CD4-positive, alpha-beta T cell (primary cell): ENCODE results near the gene SYT9. TPM values are rescaled to one million over a fixed set of nuclear protein-coding genes. Genes with fewer than 3 reads are reported as not detected.

Experiments used
- ATAC-seq: fragments of 200-7000 bp; cut with Tn5 transposase; one replicate; pipeline ENCODE4 v1.10.0; 2022; ENCODE audit warnings: mild to moderate bottlenecking; ENCODE audit not compliant: poor library complexity
- CTCF ChIA-PET: fragments of 350-600 bp; sonication (Branson Sonifier 250); formaldehyde crosslinking; loops from one replicate; lab custom pipeline; 2021; ENCODE audit warnings: antibody characterized with exemption, inconsistent platforms; lab: Charles Lee
- POLR2A ChIA-PET: fragments of 350-600 bp; sonication (Branson Sonifier 250); formaldehyde crosslinking; loops from one replicate; lab custom pipeline; 2021; ENCODE audit warnings: antibody characterized with exemption, inconsistent platforms; lab: Charles Lee
- DNase-seq, 14 experiments: peaks; one replicate each; pipeline ENCODE4 v3.0.0-alpha.2; 2013 to 2020; ENCODE audit warnings: mixed read lengths in 2 of 14
- H3K27ac ChIP-seq, 2 donors: one replicate each; pipeline versions ENCODE4 v1.5.1 to v1.7.0; 2013; ENCODE audit warnings: low read length in 2 of 2, low read depth in 1 of 2, mild to moderate bottlenecking in 1 of 2
- H3K27me3 ChIP-seq, 2 experiments: 1 replicate in 1 of 2; 2 replicates in 1 of 2; pipeline versions ENCODE4 v1.6.1 to v1.7.0; 2013; ENCODE audit warnings: low read length in 2 of 2, control low read depth in 1 of 2, mild to moderate bottlenecking in 1 of 2, moderate library complexity in 1 of 2; ENCODE audit not compliant: insufficient read depth in 2 of 2, control insufficient read depth in 1 of 2
- H3K36me3 ChIP-seq: one replicate; pipeline ENCODE4 v1.6.1; 2013; ENCODE audit warnings: low read length, control low read depth; ENCODE audit not compliant: insufficient read depth
- H3K4me1 ChIP-seq: one replicate; pipeline ENCODE4 v1.6.1; 2013; ENCODE audit warnings: low read length, control low read depth; ENCODE audit not compliant: insufficient read depth
- H3K4me3 ChIP-seq: one replicate; pipeline ENCODE4 v1.5.1; 2013; ENCODE audit warnings: mild to moderate bottlenecking, low read length, moderate library complexity
- H3K9me3 ChIP-seq, 2 experiments: 1 replicate in 1 of 2; 2 replicates in 1 of 2; pipeline versions ENCODE4 v1.6.1 to v1.7.0; 2013; ENCODE audit warnings: low read length in 2 of 2, mild to moderate bottlenecking in 2 of 2, control low read depth in 1 of 2, moderate library complexity in 1 of 2; ENCODE audit not compliant: control insufficient read depth in 1 of 2, insufficient read depth in 1 of 2
- H3K27ac Mint-ChIP-seq: one replicate; pipeline ENCODE4 v1.8.0; 2020; ENCODE audit warnings: mixed read lengths
- H3K27me3 Mint-ChIP-seq: one replicate; pipeline ENCODE4 v1.8.0; 2021; ENCODE audit warnings: mixed read lengths
- H3K36me3 Mint-ChIP-seq: one replicate; pipeline ENCODE4 v1.8.0; 2021; ENCODE audit warnings: low read depth, mixed read lengths
- H3K4me1 Mint-ChIP-seq: one replicate; pipeline ENCODE4 v1.8.0; 2021; ENCODE audit warnings: low read depth, mixed read lengths
- H3K4me3 Mint-ChIP-seq: one replicate; pipeline ENCODE4 v1.8.0; 2020; ENCODE audit warnings: mild to moderate bottlenecking, mixed read lengths
- H3K9me3 Mint-ChIP-seq: one replicate; pipeline ENCODE4 v1.8.0; 2020; ENCODE audit warnings: mixed read lengths
- intact Hi-C, 2 experiments: fragments of 100-400 bp; cut with DNase I in 1 of 2; cut with micrococcal nuclease in 1 of 2; formaldehyde crosslinking; loops; one replicate each; pipeline versions ENCODE4 v1.15.1 to v1.9.0; 2023 to 2025; cut with DNase I, micrococcal nuclease
- total RNA-seq, 174 experiments: library from RNA in 2 of 174; stranded (reverse) in 2 of 174; gene quantifications; one replicate each; pipeline ENCODE4 v1.2.3 and lab custom pipeline; 2021 to 2026
- TF ChIP-seq, protein P1 (sequence below): fragments of 200-600 bp; IDR thresholded peaks from one replicate; pipeline ENCODE4 v1.8.0; 2022; ENCODE audit warnings: antibody characterized with exemption, mild to moderate bottlenecking

SYT9 gene
- total RNA-seq, 2 experiments from 2014 or later: not detected

DNA sequence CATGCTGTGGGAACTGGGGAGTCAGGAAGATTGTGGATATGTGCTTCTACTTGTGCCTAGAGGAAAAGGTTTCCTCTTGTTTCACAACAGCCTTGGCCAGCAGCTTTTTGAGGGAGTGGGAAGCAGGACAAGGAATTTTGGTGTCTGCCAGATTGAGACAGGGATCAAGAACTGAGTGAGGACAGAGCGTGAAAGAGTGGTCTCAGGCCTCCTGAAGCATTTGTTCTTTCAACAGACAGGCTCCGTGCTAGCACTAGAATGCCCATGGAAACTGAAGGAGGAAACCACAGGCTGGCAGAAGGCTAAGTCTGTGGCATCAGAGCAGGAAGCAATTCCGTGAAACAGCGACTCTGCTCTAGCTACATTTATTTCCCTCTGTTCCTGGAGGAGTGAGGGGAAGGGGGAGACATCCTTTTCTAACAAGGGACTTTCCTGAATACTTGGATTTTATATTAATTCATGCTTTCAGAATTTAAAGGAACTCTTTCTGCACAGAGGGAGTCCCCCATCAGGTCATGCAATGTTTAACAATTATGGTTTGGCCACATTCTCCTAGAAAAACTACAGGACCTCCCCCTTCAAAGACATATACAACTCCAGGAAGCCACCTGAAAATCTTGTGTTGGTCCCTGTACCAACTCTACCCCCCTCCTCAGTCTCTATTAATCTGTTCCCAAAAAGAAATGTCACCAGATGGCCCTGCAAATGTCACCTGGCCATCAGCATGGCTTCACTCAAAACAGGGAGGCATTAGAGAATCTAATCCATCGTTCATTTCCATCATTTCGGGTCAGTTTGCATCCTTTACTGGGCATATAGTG is 96.1 kb downstream of the SYT9 start:
- no peaks in the 10 kb centered on the region for H3K9me3 ChIP-seq
- Mint-ChIP-seq H3K4me1 (no peaks in the 10 kb centered on the region), H3K27me3 (peaks cover 34% of the 10 kb centered on the region), H3K4me3 (no peak overlapping the region), H3K9me3 (no peaks in the 10 kb centered on the region), H3K36me3 (no peaks in the 10 kb centered on the region), H3K27ac (no peak overlapping the region)
- intact Hi-C loops: no loop called here
- H3K36me3 ChIP-seq: no peaks in the 10 kb centered on the region
- no peak overlapping the region for H3K4me3 ChIP-seq
- H3K27me3 ChIP-seq: peaks cover 3 to 11% of the 10 kb centered on the region in 2 experiments
- no peak for DNase-seq
- POLR2A ChIA-PET: no interaction called here
- ATAC-seq: no peak
- TF ChIP-seq, protein P1, sequence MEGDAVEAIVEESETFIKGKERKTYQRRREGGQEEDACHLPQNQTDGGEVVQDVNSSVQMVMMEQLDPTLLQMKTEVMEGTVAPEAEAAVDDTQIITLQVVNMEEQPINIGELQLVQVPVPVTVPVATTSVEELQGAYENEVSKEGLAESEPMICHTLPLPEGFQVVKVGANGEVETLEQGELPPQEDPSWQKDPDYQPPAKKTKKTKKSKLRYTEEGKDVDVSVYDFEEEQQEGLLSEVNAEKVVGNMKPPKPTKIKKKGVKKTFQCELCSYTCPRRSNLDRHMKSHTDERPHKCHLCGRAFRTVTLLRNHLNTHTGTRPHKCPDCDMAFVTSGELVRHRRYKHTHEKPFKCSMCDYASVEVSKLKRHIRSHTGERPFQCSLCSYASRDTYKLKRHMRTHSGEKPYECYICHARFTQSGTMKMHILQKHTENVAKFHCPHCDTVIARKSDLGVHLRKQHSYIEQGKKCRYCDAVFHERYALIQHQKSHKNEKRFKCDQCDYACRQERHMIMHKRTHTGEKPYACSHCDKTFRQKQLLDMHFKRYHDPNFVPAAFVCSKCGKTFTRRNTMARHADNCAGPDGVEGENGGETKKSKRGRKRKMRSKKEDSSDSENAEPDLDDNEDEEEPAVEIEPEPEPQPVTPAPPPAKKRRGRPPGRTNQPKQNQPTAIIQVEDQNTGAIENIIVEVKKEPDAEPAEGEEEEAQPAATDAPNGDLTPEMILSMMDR: no peak
- CTCF ChIA-PET: no interaction called here
- no peaks in the 10 kb centered on the region for H3K4me1 ChIP-seq
- H3K27ac ChIP-seq: no peak overlapping the region

DNA sequence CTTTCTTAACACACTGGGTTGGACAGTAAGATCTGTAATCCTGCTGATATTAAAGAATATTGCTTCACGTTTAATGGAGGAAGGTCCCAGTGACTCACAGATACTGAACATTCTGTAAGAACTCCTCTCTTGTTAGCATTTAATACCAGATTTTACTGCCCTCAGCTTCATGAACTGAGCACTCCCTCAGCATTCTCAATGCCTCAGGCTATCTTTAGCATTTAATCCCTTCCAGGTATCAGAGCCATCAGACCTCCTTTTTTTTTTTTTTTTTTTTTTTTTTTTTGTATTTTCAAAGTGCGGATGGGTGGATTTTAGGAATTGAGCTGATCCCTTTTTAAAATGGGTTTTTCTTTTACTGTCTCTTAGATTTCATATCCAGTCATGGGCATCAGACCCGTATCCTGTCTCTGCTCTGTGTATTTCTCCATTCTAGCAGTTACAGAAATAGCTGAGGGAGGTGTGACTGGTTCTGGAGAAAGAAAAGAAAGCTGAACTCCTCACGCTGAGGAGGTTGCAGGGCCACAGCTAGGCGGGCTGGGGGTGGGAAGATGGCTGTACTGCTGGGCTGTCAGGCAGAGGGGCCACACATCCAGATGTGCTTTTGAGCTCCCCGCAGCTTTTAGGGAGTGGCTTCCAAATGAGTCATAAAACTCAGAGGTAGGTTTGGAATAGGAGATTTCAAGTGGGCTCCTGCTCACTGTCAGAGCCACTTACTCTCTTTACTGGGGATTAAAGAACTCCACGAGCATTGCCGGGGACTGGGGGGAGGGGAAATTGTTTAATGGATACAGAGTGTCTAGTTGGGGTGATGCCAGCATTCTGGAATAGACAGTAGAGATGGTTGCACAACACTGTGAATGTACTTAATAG is 97.0 kb downstream of the SYT9 start:
- Histone ChIP-seq H3K27ac (no peak overlapping the region), H3K36me3 (no peaks in the 10 kb centered on the region), H3K4me1 (no peaks in the 10 kb centered on the region), H3K27me3 (peaks cover 3 to 11% of the 10 kb centered on the region in 2 experiments), H3K4me3 (no peak overlapping the region), H3K9me3 (no peaks in the 10 kb centered on the region)
- ChIA-PET POLR2A (no interaction called here), CTCF (interaction anchor here (0.6 kb wide), 1 partner anchor 639 kb away, joined by 3 read pairs; no protein-coding TSS in a partner anchor)
- Mint-ChIP-seq H3K36me3 (no peaks in the 10 kb centered on the region), H3K27ac (no peak overlapping the region), H3K9me3 (no peaks in the 10 kb centered on the region), H3K27me3 (peaks cover 34% of the 10 kb centered on the region), H3K4me3 (no peak overlapping the region), H3K4me1 (no peaks in the 10 kb centered on the region)
- TF ChIP-seq, protein P1: no peak
- no peak for DNase-seq
- no peak for ATAC-seq
- intact Hi-C loops: no loop called here

DNA sequence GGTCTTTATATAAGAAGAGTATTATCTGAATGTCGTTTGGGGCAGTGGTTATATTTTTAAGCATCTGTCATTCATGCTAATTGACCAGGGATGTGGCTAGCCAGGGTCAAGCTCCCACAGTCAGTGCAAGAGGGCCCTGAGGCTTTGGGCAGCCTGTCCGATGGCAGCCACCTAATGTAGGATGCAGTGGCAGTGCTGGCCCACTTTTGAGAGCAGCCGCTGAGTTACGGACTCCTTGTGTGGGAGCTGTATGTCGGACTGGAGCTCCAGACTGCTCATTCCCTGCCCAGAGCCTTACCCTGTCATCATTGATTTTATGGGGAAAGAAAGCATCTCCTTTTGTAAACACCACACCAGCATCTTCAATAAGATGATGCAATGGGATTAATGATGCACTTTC is 99.5 kb downstream of the SYT9 start:
- H3K27ac ChIP-seq: no peak overlapping the region
- H3K27me3 Mint-ChIP-seq: peaks cover 25% of the 10 kb centered on the region
- H3K27ac Mint-ChIP-seq: no peak overlapping the region
- TF ChIP-seq, protein P1: no peak
- H3K4me1 ChIP-seq: no peaks in the 10 kb centered on the region
- ATAC-seq: no peak
- H3K4me3 ChIP-seq: no peak overlapping the region
- intact Hi-C loops: loop anchor here in 1 of 2 experiments (5.0 kb wide), 1 partner anchor 91 kb away; no protein-coding TSS in a partner anchor
- POLR2A ChIA-PET: no interaction called here
- H3K9me3 Mint-ChIP-seq: no peaks in the 10 kb centered on the region
- CTCF ChIA-PET: no interaction called here
- no peaks in the 10 kb centered on the region for H3K4me1 Mint-ChIP-seq
- H3K27me3 ChIP-seq: peaks cover 3 to 14% of the 10 kb centered on the region in 2 experiments
- H3K36me3 ChIP-seq: no peaks in the 10 kb centered on the region
- no peak for DNase-seq
- no peak overlapping the region for H3K4me3 Mint-ChIP-seq
- no peaks in the 10 kb centered on the region for H3K36me3 Mint-ChIP-seq
- H3K9me3 ChIP-seq: no peaks in the 10 kb centered on the region
